ENCODE measurements around the gene LTO1.

DNA sequence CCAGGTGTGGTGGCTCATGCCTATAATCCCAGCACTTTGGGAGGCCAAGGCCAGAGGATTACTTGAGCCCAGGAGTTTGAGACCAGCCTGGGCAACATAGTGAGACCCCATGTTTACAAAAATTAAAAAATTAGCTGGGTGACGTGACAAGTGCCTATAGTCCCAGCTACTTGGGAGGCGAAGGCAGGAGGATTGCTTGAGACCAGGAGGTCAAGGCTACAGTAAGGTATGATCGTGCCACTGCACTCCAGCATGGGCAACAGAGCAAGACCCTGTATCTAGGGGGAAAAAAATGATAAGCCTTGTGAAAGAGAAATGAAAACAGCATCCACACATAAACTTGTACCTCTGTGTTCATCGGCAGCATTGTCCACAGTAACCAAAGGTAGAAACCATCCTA is 42.3 kb downstream of the LTO1 start:
- TF ChIP-seq JUN (CRISPR knock-in tag; IDR thresholded peaks at IDR 0.05) (no peak), ZNF232 (CRISPR knock-in tag; IDR thresholded peaks at IDR 0.05) (no peak), ZNF416 (CRISPR knock-in tag; IDR thresholded peaks at IDR 0.05) (no peak), NR1H2 (CRISPR knock-in tag; IDR thresholded peaks at IDR 0.05) (no peak), ZNF317 (CRISPR knock-in tag; IDR thresholded peaks at IDR 0.05; ENCODE audit: borderline replicate concordance, low read depth) (no peak), SP1 (CRISPR knock-in tag; conservative IDR thresholded peaks at IDR 0.05) (no peak), SMAD3 (CRISPR knock-in tag; IDR thresholded peaks at IDR 0.05; ENCODE audit: borderline replicate concordance) (no peak), IRF2 (CRISPR knock-in tag; IDR thresholded peaks at IDR 0.05; ENCODE audit: borderline replicate concordance, low read depth) (no peak)
- TF ChIP-seq, protein P1, sequence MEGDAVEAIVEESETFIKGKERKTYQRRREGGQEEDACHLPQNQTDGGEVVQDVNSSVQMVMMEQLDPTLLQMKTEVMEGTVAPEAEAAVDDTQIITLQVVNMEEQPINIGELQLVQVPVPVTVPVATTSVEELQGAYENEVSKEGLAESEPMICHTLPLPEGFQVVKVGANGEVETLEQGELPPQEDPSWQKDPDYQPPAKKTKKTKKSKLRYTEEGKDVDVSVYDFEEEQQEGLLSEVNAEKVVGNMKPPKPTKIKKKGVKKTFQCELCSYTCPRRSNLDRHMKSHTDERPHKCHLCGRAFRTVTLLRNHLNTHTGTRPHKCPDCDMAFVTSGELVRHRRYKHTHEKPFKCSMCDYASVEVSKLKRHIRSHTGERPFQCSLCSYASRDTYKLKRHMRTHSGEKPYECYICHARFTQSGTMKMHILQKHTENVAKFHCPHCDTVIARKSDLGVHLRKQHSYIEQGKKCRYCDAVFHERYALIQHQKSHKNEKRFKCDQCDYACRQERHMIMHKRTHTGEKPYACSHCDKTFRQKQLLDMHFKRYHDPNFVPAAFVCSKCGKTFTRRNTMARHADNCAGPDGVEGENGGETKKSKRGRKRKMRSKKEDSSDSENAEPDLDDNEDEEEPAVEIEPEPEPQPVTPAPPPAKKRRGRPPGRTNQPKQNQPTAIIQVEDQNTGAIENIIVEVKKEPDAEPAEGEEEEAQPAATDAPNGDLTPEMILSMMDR (IDR thresholded peaks at IDR 0.05): no peak
- TF ChIP-seq, protein P2, sequence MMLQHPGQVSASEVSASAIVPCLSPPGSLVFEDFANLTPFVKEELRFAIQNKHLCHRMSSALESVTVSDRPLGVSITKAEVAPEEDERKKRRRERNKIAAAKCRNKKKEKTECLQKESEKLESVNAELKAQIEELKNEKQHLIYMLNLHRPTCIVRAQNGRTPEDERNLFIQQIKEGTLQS (CRISPR knock-in tag; conservative IDR thresholded peaks at IDR 0.05): no peak
- TF ChIP-seq, protein P3, sequence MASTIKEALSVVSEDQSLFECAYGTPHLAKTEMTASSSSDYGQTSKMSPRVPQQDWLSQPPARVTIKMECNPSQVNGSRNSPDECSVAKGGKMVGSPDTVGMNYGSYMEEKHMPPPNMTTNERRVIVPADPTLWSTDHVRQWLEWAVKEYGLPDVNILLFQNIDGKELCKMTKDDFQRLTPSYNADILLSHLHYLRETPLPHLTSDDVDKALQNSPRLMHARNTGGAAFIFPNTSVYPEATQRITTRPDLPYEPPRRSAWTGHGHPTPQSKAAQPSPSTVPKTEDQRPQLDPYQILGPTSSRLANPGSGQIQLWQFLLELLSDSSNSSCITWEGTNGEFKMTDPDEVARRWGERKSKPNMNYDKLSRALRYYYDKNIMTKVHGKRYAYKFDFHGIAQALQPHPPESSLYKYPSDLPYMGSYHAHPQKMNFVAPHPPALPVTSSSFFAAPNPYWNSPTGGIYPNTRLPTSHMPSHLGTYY (CRISPR knock-in tag; IDR thresholded peaks at IDR 0.05): no peak
- TF ChIP-seq, protein P4, sequence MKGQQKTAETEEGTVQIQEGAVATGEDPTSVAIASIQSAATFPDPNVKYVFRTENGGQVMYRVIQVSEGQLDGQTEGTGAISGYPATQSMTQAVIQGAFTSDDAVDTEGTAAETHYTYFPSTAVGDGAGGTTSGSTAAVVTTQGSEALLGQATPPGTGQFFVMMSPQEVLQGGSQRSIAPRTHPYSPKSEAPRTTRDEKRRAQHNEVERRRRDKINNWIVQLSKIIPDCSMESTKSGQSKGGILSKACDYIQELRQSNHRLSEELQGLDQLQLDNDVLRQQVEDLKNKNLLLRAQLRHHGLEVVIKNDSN (CRISPR knock-in tag; IDR thresholded peaks at IDR 0.05): no peak
- TF ChIP-seq, protein P5, sequence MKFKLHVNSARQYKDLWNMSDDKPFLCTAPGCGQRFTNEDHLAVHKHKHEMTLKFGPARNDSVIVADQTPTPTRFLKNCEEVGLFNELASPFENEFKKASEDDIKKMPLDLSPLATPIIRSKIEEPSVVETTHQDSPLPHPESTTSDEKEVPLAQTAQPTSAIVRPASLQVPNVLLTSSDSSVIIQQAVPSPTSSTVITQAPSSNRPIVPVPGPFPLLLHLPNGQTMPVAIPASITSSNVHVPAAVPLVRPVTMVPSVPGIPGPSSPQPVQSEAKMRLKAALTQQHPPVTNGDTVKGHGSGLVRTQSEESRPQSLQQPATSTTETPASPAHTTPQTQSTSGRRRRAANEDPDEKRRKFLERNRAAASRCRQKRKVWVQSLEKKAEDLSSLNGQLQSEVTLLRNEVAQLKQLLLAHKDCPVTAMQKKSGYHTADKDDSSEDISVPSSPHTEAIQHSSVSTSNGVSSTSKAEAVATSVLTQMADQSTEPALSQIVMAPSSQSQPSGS (CRISPR knock-in tag; IDR thresholded peaks at IDR 0.05; ENCODE audit: borderline replicate concordance, low read depth): no peak
- TF ChIP-seq, protein P6, sequence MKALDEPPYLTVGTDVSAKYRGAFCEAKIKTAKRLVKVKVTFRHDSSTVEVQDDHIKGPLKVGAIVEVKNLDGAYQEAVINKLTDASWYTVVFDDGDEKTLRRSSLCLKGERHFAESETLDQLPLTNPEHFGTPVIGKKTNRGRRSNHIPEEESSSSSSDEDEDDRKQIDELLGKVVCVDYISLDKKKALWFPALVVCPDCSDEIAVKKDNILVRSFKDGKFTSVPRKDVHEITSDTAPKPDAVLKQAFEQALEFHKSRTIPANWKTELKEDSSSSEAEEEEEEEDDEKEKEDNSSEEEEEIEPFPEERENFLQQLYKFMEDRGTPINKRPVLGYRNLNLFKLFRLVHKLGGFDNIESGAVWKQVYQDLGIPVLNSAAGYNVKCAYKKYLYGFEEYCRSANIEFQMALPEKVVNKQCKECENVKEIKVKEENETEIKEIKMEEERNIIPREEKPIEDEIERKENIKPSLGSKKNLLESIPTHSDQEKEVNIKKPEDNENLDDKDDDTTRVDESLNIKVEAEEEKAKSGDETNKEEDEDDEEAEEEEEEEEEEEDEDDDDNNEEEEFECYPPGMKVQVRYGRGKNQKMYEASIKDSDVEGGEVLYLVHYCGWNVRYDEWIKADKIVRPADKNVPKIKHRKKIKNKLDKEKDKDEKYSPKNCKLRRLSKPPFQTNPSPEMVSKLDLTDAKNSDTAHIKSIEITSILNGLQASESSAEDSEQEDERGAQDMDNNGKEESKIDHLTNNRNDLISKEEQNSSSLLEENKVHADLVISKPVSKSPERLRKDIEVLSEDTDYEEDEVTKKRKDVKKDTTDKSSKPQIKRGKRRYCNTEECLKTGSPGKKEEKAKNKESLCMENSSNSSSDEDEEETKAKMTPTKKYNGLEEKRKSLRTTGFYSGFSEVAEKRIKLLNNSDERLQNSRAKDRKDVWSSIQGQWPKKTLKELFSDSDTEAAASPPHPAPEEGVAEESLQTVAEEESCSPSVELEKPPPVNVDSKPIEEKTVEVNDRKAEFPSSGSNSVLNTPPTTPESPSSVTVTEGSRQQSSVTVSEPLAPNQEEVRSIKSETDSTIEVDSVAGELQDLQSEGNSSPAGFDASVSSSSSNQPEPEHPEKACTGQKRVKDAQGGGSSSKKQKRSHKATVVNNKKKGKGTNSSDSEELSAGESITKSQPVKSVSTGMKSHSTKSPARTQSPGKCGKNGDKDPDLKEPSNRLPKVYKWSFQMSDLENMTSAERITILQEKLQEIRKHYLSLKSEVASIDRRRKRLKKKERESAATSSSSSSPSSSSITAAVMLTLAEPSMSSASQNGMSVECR (CRISPR knock-in tag; IDR thresholded peaks at IDR 0.05; ENCODE audit: borderline replicate concordance): no peak
